IPS DF 6.9 (cell line): Measurements from ENCODE around the gene MBD5.

Experiments used
- DNase-seq: peaks from one replicate; pipeline ENCODE4 v3.0.0-alpha.2; 2013; ENCODE audit warnings: low read depth, low spot score
- H3K27ac ChIP-seq: one replicate; pipeline ENCODE4 v1.5.1; 2013; ENCODE audit warnings: low read length, control low read depth
- H3K27me3 ChIP-seq: 2 replicates; pipeline ENCODE4 v1.6.1; 2013; ENCODE audit warnings: mild to moderate bottlenecking, low read length; ENCODE audit not compliant: control insufficient read depth, insufficient read depth
- H3K36me3 ChIP-seq: 2 replicates; pipeline ENCODE4 v1.6.1; 2013; ENCODE audit warnings: low read length; ENCODE audit not compliant: control insufficient read depth, insufficient read depth
- H3K4me1 ChIP-seq: 2 replicates; pipeline ENCODE4 v1.6.1; 2013; ENCODE audit warnings: low read length; ENCODE audit not compliant: control insufficient read depth, insufficient read depth
- H3K4me3 ChIP-seq: 2 replicates; pipeline ENCODE4 v1.5.1; 2013; ENCODE audit warnings: mild to moderate bottlenecking, low read length
- H3K9me3 ChIP-seq: 2 replicates; pipeline ENCODE4 v1.6.1; 2013; ENCODE audit warnings: low read length, inconsistent platforms; ENCODE audit not compliant: control insufficient read depth, insufficient read depth
- WGBS: extraction: QIAGEN DNeasy Blood & Tissue Kit; methylation state at CpG from one replicate; pipeline ENCODE4 v1.1.7; 2013; ENCODE audit warnings: mixed read lengths, missing lambda C conversion rate; ENCODE audit not compliant: insufficient read length, insufficient coverage; 5-methylcytosine and 5-hydroxymethylcytosine counted together

MBD5 gene

DNA sequence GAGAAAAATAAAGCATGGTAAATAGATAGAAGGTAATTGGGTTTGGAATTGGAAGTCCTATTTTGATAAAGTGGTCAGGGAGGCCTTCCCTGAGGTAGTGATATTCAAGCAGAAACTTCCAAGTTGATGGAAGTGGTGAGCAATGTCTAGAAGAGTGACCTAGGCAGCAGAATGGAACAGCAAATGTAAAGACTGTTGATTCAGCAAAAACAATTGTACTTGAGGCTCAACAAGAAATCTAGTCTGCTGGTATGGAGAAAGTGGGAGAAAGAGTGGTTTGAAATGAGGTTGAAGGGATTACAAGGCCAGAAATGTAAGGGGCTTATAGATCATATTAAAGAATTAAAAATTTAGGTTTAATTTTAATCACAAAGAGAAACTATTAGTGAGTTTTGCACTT, 181.3 kb downstream of the MBD5 start:
- no peaks in the 10 kb centered on the region for H3K9me3 ChIP-seq
- no peak for DNase-seq

DNA sequence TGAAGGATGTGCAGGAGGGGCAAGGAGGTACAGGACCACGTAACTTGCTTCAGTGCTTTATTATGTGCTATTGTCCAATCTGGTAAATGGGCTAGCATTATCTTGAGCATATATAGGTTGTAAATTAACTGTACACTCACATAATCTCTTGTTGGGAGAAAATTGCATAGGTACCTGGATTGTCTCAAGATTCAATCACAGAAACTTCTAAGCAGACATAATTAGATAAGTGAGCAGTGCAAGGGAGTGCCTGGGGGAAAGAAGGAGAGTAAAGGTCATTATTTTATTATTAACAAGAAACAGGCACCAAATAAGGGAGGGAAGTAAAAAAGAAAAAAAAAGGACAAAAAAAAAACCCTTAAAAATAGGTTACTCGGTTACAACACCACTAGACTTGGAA, 186.2 kb downstream of the MBD5 start:
- DNase-seq = no peak
- no peak overlapping the region for H3K27ac ChIP-seq
- H3K36me3 ChIP-seq = no peaks in the 10 kb centered on the region
- no peaks in the 10 kb centered on the region for H3K9me3 ChIP-seq
- H3K27me3 ChIP-seq = no peaks in the 10 kb centered on the region
- no peaks in the 10 kb centered on the region for H3K4me1 ChIP-seq
- WGBS = no CpG with 5 or more reads among the region's 2 CpGs
- no peak overlapping the region for H3K4me3 ChIP-seq

More for the DNA sequence above, 181.3 kb downstream of the MBD5 start:
- Histone ChIP-seq H3K27ac (no peak overlapping the region), H3K36me3 (no peaks in the 10 kb centered on the region), H3K4me1 (peaks cover 2% of the 10 kb centered on the region; the same call in 1 of the 2 replicates), H3K27me3 (no peaks in the 10 kb centered on the region), H3K4me3 (no peak overlapping the region)

DNA sequence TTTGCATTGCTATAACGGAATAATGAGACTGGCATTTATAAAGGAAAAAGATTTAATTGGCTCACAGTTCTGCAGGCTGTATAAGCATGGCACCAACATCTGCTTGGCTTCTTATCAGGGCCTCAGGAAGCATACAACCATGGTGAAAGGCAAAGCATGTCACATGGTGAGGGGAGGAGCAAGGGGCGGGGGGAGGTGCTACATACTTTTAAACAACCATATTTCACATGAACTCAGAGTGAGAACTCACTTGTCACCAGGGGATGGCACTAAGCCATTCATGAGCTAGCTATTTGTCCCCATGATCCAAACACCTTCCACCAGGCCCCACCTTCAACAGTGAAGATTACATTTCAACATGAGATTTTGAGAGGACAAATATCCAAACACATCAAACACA, 188.7 kb downstream of the MBD5 start:
- peak; percentile 5 for DNase-seq
- WGBS = no CpG with 5 or more reads among the region's 2 CpGs
- H3K36me3 ChIP-seq = no peaks in the 10 kb centered on the region

DNA sequence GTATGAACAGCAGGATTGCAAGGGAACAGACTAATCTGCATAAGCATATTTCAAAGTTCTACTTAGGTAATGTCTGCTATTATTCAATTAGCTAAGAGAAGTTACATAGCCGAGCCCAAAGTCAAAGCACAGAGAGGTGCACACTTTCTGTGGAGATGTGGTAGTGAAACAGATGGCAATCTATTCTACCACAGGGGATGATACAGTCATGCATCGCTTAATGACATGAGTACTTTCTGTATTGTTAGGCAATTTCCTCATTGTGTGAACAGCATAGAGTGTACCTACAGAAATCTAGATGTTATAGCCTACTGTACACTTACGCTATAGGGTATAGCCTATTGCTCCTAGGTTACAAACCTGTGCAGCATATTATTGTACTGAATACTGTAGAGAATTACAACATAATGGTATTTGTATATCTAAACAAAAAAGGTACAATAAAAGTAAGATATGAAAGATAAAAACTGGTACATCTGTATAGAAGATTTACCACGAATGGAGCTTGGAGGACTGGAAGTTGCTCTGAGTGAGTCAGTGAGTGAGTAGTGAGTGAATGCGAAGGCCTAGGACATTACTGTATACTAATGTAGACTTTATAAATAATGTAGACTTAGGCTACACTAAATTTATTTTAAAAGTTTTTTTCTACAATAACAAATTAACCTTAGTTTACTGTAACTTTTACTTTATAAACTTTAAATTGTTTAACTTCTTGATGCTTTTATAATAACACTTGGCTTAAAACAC, 197.6 kb downstream of the MBD5 start:
- Histone ChIP-seq H3K4me1 (no peaks in the 10 kb centered on the region), H3K9me3 (no peaks in the 10 kb centered on the region), H3K27me3 (no peaks in the 10 kb centered on the region), H3K27ac (no peak overlapping the region), H3K36me3 (no peaks in the 10 kb centered on the region), H3K4me3 (no peak overlapping the region)
- no peak for DNase-seq
- no CpG with 5 or more reads among the region's 5 CpGs for WGBS

More for the DNA sequence above, 188.7 kb downstream of the MBD5 start:
- Histone ChIP-seq H3K27me3 (no peaks in the 10 kb centered on the region), H3K9me3 (no peaks in the 10 kb centered on the region), H3K4me1 (no peaks in the 10 kb centered on the region), H3K4me3 (no peak overlapping the region), H3K27ac (no peak overlapping the region)

DNA sequence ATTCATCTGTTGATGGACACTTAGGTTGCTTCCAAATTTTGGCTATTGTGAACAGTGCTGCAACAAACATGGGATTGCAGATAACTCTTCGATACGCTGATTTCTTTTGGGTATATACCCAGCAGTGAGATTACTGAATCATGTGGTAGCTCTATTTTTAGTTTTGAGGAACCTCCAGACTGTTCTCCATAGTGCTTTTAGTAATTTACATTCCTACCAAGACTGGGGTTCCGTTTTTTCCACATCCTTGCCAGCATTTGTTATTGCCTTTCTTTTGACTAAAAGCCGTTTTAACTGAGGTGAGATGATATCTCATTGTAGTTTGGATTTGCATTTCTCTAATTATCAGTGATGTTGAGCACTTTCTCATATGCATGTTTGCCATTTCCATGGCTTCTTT, 200.3 kb downstream of the MBD5 start:
- WGBS = no CpG with 5 or more reads among the region's 4 CpGs
- no peaks in the 10 kb centered on the region for H3K36me3 ChIP-seq
- no peaks in the 10 kb centered on the region for H3K4me1 ChIP-seq
- no peak for DNase-seq
- H3K4me3 ChIP-seq = no peak overlapping the region
- no peak overlapping the region for H3K27ac ChIP-seq
- H3K9me3 ChIP-seq = no peaks in the 10 kb centered on the region
- H3K27me3 ChIP-seq = no peaks in the 10 kb centered on the region

DNA sequence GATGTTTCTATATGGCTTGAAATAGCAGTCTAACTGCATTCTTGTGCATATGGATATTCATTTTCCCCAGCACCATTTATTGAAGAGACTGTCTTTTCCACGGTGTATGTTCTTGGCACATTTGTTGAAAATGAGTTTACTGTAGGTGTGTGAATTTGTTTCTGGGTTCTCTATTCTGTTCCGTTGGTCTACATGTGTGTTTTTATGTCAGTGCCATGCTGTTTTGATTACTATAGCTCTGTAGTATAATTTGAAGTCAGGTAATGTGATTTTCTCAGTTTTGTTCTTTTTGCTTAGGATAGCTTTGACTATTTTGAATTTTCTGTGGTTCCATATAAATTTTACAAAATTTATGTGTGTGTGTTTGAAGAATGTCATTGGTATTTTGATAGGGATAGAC, 201.0 kb downstream of the MBD5 start:
- H3K4me1 ChIP-seq = no peaks in the 10 kb centered on the region
- no peaks in the 10 kb centered on the region for H3K9me3 ChIP-seq
- no peaks in the 10 kb centered on the region for H3K36me3 ChIP-seq
- no peak overlapping the region for H3K27ac ChIP-seq
- DNase-seq = no peak
- WGBS = no CpG with 5 or more reads among the region's 2 CpGs
- no peaks in the 10 kb centered on the region for H3K27me3 ChIP-seq
- H3K4me3 ChIP-seq = no peak overlapping the region

DNA sequence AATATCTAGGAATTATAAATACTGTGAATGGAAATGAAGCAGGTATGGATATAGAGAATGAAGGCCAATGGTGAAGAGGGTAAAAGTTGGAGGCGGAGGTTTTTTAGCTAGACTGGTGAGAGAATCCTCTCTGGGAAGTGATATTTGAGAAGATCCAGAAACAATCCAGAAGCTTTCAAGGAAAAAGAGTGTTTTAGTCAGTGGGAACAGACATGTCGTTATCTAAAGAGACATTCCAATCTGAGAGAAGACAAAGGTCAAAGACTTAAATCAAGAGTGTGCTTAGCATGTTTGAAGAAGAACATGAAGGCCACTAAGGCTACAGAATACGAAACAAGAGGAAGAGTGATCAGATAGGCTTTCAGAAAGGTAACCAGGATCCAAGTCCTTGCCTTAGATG, 211.0 kb downstream of the MBD5 start:
- WGBS = no CpG with 5 or more reads among the region's 3 CpGs
- H3K4me1 ChIP-seq = no peaks in the 10 kb centered on the region
- no peak for DNase-seq
- no peak overlapping the region for H3K4me3 ChIP-seq
- no peak overlapping the region for H3K27ac ChIP-seq
- H3K9me3 ChIP-seq = no peaks in the 10 kb centered on the region
- no peaks in the 10 kb centered on the region; the same call in 1 of the 2 replicates for H3K36me3 ChIP-seq
- no peaks in the 10 kb centered on the region for H3K27me3 ChIP-seq

DNA sequence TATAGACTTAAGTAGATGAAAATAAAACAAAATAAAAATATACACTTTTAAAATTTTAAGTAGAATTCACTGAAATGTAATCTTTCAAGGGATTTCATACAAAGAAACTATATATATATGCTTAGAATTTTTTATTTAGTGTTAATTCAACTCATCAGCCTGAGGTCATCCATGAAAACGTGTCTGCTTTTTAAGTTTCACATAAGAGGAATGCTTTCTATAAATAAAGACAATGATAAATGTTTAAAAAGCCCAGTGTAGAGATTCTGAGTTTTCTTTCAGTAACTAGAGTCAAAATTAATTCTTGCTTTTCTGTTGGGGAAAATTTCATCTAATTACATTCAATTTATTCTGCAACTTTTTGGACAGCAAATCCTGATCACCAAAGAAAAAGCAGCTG, 213.3 kb downstream of the MBD5 start:
- H3K4me3 ChIP-seq = no peak overlapping the region
- no peak for DNase-seq
- H3K4me1 ChIP-seq = no peaks in the 10 kb centered on the region
- H3K36me3 ChIP-seq = no peaks in the 10 kb centered on the region; the same call in 1 of the 2 replicates
- no peak overlapping the region for H3K27ac ChIP-seq
- WGBS = no CpG with 5 or more reads among the region's 1 CpG
- no peaks in the 10 kb centered on the region for H3K27me3 ChIP-seq
- no peaks in the 10 kb centered on the region for H3K9me3 ChIP-seq

DNA sequence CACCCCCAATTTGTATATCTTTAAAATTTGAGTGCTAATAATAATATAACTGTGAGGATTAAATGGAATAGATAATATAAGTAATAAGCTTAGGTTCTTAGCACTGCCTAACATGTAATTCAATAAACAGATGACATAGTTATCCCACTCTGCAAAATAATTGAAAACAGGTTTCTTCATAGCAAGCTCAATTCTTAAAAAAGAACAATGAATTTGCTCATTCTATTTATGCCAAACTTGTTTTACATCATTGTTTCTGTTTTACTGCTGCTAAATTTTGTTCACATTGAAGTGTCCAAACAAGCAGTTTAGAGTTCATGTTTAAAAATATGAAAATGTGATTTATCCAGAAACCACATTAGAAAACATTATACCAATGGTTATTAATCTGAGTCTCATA, 217.0 kb downstream of the MBD5 start:
- Histone ChIP-seq H3K27me3 (no peaks in the 10 kb centered on the region), H3K4me3 (no peak overlapping the region), H3K27ac (no peak overlapping the region), H3K4me1 (no peaks in the 10 kb centered on the region), H3K36me3 (no peaks in the 10 kb centered on the region), H3K9me3 (no peaks in the 10 kb centered on the region)
- no peak for DNase-seq

DNA sequence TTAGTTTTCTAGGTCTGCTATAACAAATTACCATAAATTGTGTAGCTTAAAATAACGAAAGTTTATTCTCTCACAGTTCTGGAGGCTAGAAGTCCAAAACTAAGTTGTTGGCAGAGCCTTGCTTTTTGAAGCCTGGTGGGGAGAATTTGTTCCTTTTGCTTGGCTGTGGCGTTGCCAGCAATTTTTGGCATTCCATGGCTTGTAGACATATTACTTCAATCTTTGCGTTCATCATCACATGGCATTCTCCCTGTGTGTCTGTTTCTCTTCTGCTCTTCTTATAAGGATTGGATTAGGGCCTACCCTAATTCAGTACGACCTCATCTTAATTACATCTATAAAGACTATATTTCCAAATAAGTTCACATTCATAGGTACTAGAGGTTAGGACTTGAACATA, 217.7 kb downstream of the MBD5 start:
- Histone ChIP-seq H3K36me3 (no peaks in the 10 kb centered on the region), H3K27ac (no peak overlapping the region), H3K9me3 (no peaks in the 10 kb centered on the region), H3K27me3 (no peaks in the 10 kb centered on the region), H3K4me1 (no peaks in the 10 kb centered on the region), H3K4me3 (no peak overlapping the region)
- no peak for DNase-seq
- no CpG with 5 or more reads among the region's 4 CpGs for WGBS

DNA sequence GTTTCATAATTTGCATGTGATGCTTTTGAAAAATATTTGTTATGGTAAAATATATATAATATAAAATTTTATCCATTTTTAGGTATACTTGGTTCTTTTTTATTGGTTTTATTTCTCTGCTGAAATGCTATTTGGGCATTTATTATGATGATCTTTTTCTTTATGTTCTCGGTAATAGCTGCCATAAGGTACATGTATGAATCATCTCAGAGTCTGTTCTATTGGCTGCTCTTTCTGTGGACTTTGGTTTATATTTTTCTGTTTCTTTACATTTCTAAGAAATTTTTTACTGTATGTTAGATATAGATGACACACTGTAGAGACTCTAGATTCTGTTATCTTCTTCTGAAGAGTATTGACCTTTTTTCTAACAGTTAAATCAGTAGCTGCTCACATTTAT, 219.9 kb downstream of the MBD5 start:
- no peak for DNase-seq
- no CpG with 5 or more reads among the region's 1 CpG for WGBS
- H3K36me3 ChIP-seq = no peaks in the 10 kb centered on the region

More for the DNA sequence above, 219.9 kb downstream of the MBD5 start:
- no peak overlapping the region for H3K27ac ChIP-seq
- no peak overlapping the region for H3K4me3 ChIP-seq
- no peaks in the 10 kb centered on the region for H3K27me3 ChIP-seq
- H3K9me3 ChIP-seq = no peaks in the 10 kb centered on the region
- H3K4me1 ChIP-seq = no peaks in the 10 kb centered on the region
